Mesendoderm (in vitro differentiated cells): ENCODE data around the gene VASN.

ENCODE experiments used
- DNase-seq: peaks from one replicate; pipeline ENCODE4 v3.0.0; 2013
- H2AK5ac ChIP-seq: 2 replicates; pipeline ENCODE4 v1.6.1; 2013; ENCODE audit warnings: low read length, inconsistent platforms
- H2BK120ac ChIP-seq: 2 replicates; pipeline ENCODE4 v1.6.1; 2013; ENCODE audit warnings: low read depth, mild to moderate bottlenecking, low read length, moderate library complexity, mixed read lengths
- H2BK15ac ChIP-seq: replicated peaks from 2 replicates; pipeline ENCODE4 v1.6.1; 2013; ENCODE audit warnings: low read depth, mild to moderate bottlenecking, moderate library complexity
- H2BK5ac ChIP-seq: 2 replicates; pipeline ENCODE4 v1.6.1; 2013; ENCODE audit warnings: low read length, inconsistent platforms
- H3K18ac ChIP-seq: 2 replicates; pipeline ENCODE4 v1.6.1; 2013; ENCODE audit warnings: mild to moderate bottlenecking, low read length, mixed read lengths
- H3K23ac ChIP-seq: one replicate; pipeline ENCODE4 v1.6.1; 2013; ENCODE audit warnings: low read length
- H3K27ac ChIP-seq: 2 replicates; pipeline ENCODE4 v1.5.1; 2013; ENCODE audit warnings: low read depth, mild to moderate bottlenecking, inconsistent platforms, low read length, moderate library complexity
- H3K27me3 ChIP-seq: 2 replicates; pipeline ENCODE4 v1.6.1; 2013; ENCODE audit warnings: low read length, control low read depth, mild to moderate bottlenecking, inconsistent platforms; ENCODE audit not compliant: insufficient read depth, poor library complexity
- H3K36me3 ChIP-seq: 2 replicates; pipeline ENCODE4 v1.6.1; 2013; ENCODE audit warnings: low read length, inconsistent platforms; ENCODE audit not compliant: control insufficient read depth, insufficient read depth
- H3K4ac ChIP-seq: one replicate; pipeline ENCODE4 v1.6.1; 2013; ENCODE audit warnings: low read depth, mild to moderate bottlenecking, low read length, moderate library complexity
- H3K4me1 ChIP-seq: 2 replicates; pipeline ENCODE4 v1.6.1; 2013; ENCODE audit warnings: low read depth, low read length, inconsistent platforms; ENCODE audit not compliant: control insufficient read depth
- H3K4me2 ChIP-seq: 2 replicates; pipeline ENCODE4 v1.6.1; 2013; ENCODE audit warnings: low read length
- H3K4me3 ChIP-seq: 2 replicates; pipeline ENCODE4 v1.5.1; 2013; ENCODE audit warnings: mild to moderate bottlenecking, low read length
- H3K56ac ChIP-seq: one replicate; pipeline ENCODE4 v1.6.1; 2013; ENCODE audit warnings: low read length
- H3K79me1 ChIP-seq: 2 replicates; pipeline ENCODE4 v1.6.1; 2013; ENCODE audit warnings: low read length, inconsistent platforms
- H3K79me2 ChIP-seq: 2 replicates; pipeline ENCODE4 v1.6.1; 2013; ENCODE audit warnings: mild to moderate bottlenecking, low read length; ENCODE audit not compliant: control insufficient read depth, insufficient read depth
- H3K9ac ChIP-seq: 2 replicates; pipeline ENCODE4 v1.6.1; 2013; ENCODE audit warnings: low read length, inconsistent platforms
- H4K5ac ChIP-seq: one replicate; pipeline ENCODE4 v1.6.1; 2013; ENCODE audit warnings: low read length
- H4K8ac ChIP-seq: one replicate; pipeline ENCODE4 v1.6.1; 2013; ENCODE audit warnings: low read depth, mild to moderate bottlenecking, control low read depth, low read length, moderate library complexity
- WGBS: extraction: QIAGEN DNeasy Blood & Tissue Kit; methylation state at CpG from one replicate; pipeline ENCODE4 v1.1.7; 2013; ENCODE audit warnings: low lambda C conversion rate, missing lambda C conversion rate; ENCODE audit not compliant: insufficient coverage; ENCODE audit errors: extremely low coverage; 5-methylcytosine and 5-hydroxymethylcytosine counted together

The VASN gene

GRCh38 chr16:4344983-4345835 is 26.4 kb upstream of the VASN start:
- Histone ChIP-seq H3K36me3 (peaks cover 1% of the 10 kb centered on the region), H4K8ac (no peak overlapping the region), H3K4me2 (no peak overlapping the region), H3K9ac (no peak overlapping the region), H3K23ac (no peak overlapping the region), H2AK5ac (no peak overlapping the region), H3K27ac (no peak overlapping the region), H3K18ac (no peak overlapping the region), H3K56ac (no peak overlapping the region), H4K5ac (no peak overlapping the region), H2BK15ac (no peak overlapping the region), H2BK5ac (no peak overlapping the region), H2BK120ac (no peak overlapping the region), H3K4ac (no peak overlapping the region), H3K27me3 (no peaks in the 10 kb centered on the region), H3K4me1 (no peaks in the 10 kb centered on the region), H3K4me3 (no peak overlapping the region), H3K79me1 (peaks cover 29% of the 10 kb centered on the region), H3K79me2 (peaks cover 49% of the 10 kb centered on the region)
- DNase-seq = no peak
- no CpG with 5 or more reads among the region's 26 CpGs for WGBS

DNA sequence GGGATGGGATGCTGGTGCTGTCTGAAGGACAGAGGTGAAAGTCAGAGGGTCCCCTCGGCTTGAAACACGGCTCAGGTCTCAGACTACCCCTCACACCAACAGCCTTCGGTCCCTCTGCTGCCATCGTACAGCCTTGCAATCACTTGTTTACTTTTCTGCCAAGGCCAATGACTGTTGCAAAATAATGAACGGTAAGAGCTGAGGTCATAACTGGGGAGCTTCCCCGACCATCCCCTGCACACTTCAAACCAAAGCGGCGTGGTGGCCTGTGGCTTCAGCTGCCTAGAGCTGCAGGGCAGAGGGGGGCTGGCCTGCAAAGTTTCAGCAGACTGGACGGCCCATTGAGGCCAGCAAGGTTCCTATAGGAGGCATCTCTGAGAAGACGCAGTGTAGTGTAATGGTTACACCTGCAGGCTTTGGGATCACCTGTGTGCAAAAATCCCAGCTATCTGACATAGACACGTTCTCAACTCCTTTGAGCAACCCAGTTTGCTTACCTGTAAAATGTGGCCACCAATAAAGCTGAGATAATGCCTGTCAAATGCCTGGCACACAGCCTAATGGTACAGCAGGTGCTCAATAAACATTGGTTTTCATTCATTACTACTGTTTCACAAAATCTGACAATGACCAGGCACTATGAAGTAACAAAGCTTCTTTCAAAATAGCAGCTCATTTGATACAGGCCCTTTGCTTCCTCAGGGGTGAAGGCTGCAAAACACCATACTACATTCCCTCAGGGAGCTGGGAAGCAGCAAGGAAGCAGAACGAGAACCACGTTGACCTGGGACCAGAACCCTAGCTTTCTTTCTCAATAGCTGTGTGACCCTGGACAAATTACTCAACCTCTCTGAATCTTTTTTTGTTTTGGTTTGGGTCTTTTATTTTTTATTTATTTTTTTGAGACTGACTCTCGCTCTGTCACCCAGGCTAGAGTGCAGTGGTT is 25.5 kb upstream of the VASN start:
- H3K9ac ChIP-seq = no peak overlapping the region
- peaks cover 1% of the 10 kb centered on the region for H3K36me3 ChIP-seq
- no CpG with 5 or more reads among the region's 14 CpGs for WGBS
- H3K23ac ChIP-seq = no peak overlapping the region
- no peak overlapping the region for H4K5ac ChIP-seq
- H3K27me3 ChIP-seq = no peaks in the 10 kb centered on the region
- no peak overlapping the region for H3K18ac ChIP-seq
- H4K8ac ChIP-seq = no peak overlapping the region
- no peak overlapping the region for H3K56ac ChIP-seq
- H3K4me3 ChIP-seq = no peak overlapping the region
- H3K27ac ChIP-seq = no peak overlapping the region
- no peak overlapping the region for H2AK5ac ChIP-seq
- no peak overlapping the region for H3K4me2 ChIP-seq
- no peak for DNase-seq
- H3K79me1 ChIP-seq = peaks cover 30% of the 10 kb centered on the region
- H3K79me2 ChIP-seq = peaks cover 55% of the 10 kb centered on the region
- no peaks in the 10 kb centered on the region for H3K4me1 ChIP-seq
- no peak overlapping the region for H2BK120ac ChIP-seq
- H2BK15ac ChIP-seq = no peak overlapping the region
- H2BK5ac ChIP-seq = no peak overlapping the region
- H3K4ac ChIP-seq = no peak overlapping the region

DNA sequence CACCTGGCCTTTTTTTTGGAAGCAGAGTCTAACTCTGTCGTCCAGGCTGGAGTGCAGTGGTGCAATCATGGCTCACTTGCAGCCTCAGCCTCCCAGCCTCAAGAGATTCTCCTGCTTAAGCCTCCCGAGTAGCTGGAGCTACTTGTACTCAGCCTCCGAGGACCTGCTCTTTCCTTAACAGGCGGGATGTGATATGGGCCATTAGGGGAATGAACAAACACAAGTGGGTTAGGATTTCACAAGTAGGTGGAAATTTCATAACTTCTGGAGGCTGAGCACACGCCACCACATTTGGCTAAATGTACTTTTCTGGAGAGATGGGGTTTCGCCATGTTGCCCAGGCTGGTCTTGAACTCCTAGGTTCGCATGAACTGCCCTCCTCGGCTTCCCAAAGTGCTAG is 24.6 kb upstream of the VASN start:
- Histone ChIP-seq H3K4ac (no peak overlapping the region), H2BK15ac (no peak overlapping the region), H3K4me3 (no peak overlapping the region), H3K4me1 (no peaks in the 10 kb centered on the region), H3K27ac (no peak overlapping the region), H3K27me3 (no peaks in the 10 kb centered on the region), H2AK5ac (no peak overlapping the region), H4K5ac (no peak overlapping the region), H3K36me3 (peaks cover 1% of the 10 kb centered on the region), H2BK5ac (no peak overlapping the region), H3K18ac (no peak overlapping the region), H3K4me2 (no peak overlapping the region), H3K79me2 (peaks cover 55% of the 10 kb centered on the region), H3K23ac (no peak overlapping the region), H2BK120ac (no peak overlapping the region), H3K9ac (no peak overlapping the region), H3K79me1 (peaks cover 29% of the 10 kb centered on the region), H3K56ac (no peak overlapping the region), H4K8ac (no peak overlapping the region)
- DNase-seq = no peak
- no CpG with 5 or more reads among the region's 8 CpGs for WGBS

- no peak for DNase-seq
- Histone ChIP-seq H3K4me3 (no peak overlapping the region), H4K8ac (no peak overlapping the region), H2BK15ac (no peak overlapping the region), H2AK5ac (no peak overlapping the region), H3K36me3 (peaks cover 1% of the 10 kb centered on the region), H3K4me2 (no peak overlapping the region), H3K27me3 (no peaks in the 10 kb centered on the region), H3K27ac (no peak overlapping the region), H3K4ac (no peak overlapping the region), H3K9ac (no peak overlapping the region), H3K4me1 (no peaks in the 10 kb centered on the region), H3K79me2 (peaks cover 54% of the 10 kb centered on the region), H3K79me1 (peaks cover 28% of the 10 kb centered on the region), H4K5ac (no peak overlapping the region), H3K23ac (no peak overlapping the region), H2BK120ac (no peak overlapping the region), H3K18ac (no peak overlapping the region), H2BK5ac (no peak overlapping the region), H3K56ac (no peak overlapping the region)
- no CpG with 5 or more reads among the region's 17 CpGs for WGBS
These were observed 23.7 kb upstream of the VASN start for GRCh38 chr16:4347765-4348509.

- no peaks in the 10 kb centered on the region for H3K4me1 ChIP-seq
- H2BK15ac ChIP-seq = no peak overlapping the region
- DNase-seq = no peak
- no peak overlapping the region for H3K4ac ChIP-seq
- no peak overlapping the region for H2AK5ac ChIP-seq
- H3K27ac ChIP-seq = no peak overlapping the region
- H3K4me2 ChIP-seq = no peak overlapping the region
- peaks cover 1% of the 10 kb centered on the region for H3K36me3 ChIP-seq
- H3K56ac ChIP-seq = no peak overlapping the region
- WGBS = no CpG with 5 or more reads among the region's 5 CpGs
- no peak overlapping the region for H4K8ac ChIP-seq
- H3K79me2 ChIP-seq = peaks cover 46% of the 10 kb centered on the region
- H3K18ac ChIP-seq = no peak overlapping the region
- H2BK120ac ChIP-seq = no peak overlapping the region
- H3K4me3 ChIP-seq = no peak overlapping the region
- no peaks in the 10 kb centered on the region for H3K27me3 ChIP-seq
- peaks cover 21% of the 10 kb centered on the region for H3K79me1 ChIP-seq
- H4K5ac ChIP-seq = no peak overlapping the region
- H3K23ac ChIP-seq = no peak overlapping the region
- H3K9ac ChIP-seq = no peak overlapping the region
- H2BK5ac ChIP-seq = no peak overlapping the region
These were observed 22.3 kb upstream of the VASN start for GRCh38 chr16:4349332-4349731.
